SU-DHL-6 (cell line): ENCODE data around the gene ATPAF1.

Source experiments
- H2AFZ ChIP-seq: fragments of 200-600 bp; sonication (generic); 2 replicates; pipeline ENCODE4 v1.6.1; 2014; ENCODE audit warnings: low read depth, mild to moderate bottlenecking, moderate library complexity, mixed read lengths, antibody characterized with exemption, low read length; ENCODE audit not compliant: severe bottlenecking
- H3F3A ChIP-seq: fragments of 200-600 bp; shearing (Covaris generic); 2 replicates; pipeline ENCODE4 v1.6.0; 2016; ENCODE audit warnings: antibody characterized with exemption, mild to moderate bottlenecking; ENCODE audit not compliant: insufficient read depth
- H3K27ac ChIP-seq: fragments of 200-600 bp; sonication (generic); 2 replicates; pipeline ENCODE4 v1.5.1; 2016; ENCODE audit warnings: low read depth, mild to moderate bottlenecking, low read length, moderate library complexity, mixed read lengths
- H3K27me3 ChIP-seq: fragments of 200-600 bp; sonication (generic), shearing (Covaris generic); 2 replicates; pipeline ENCODE4 v1.6.0; 2014; ENCODE audit warnings: mild to moderate bottlenecking, low read length
- H3K36me3 ChIP-seq: fragments of 200-600 bp; sonication (generic); 2 replicates; pipeline ENCODE4 v1.6.1; 2014; ENCODE audit warnings: mild to moderate bottlenecking, low read length, mixed read lengths
- H3K4me2 ChIP-seq: fragments of 300-600, 200-600 bp; shearing (Covaris generic), sonication (generic); 2 replicates; pipeline ENCODE4 v1.6.0; 2014; ENCODE audit warnings: low read length, low read depth, mild to moderate bottlenecking; ENCODE audit not compliant: poor library complexity, severe bottlenecking
- H3K4me3 ChIP-seq: fragments of 200-600 bp; sonication (generic); 2 replicates; pipeline ENCODE4 v1.5.1; 2014; ENCODE audit warnings: antibody characterized with exemption, low read length, mild to moderate bottlenecking, mixed read lengths; ENCODE audit not compliant: insufficient read depth, poor library complexity, severe bottlenecking
- H3K79me2 ChIP-seq: fragments of 200-600 bp; sonication (generic); 2 replicates; pipeline ENCODE4 v1.6.1; 2014; ENCODE audit warnings: mild to moderate bottlenecking, low read length, moderate library complexity; ENCODE audit not compliant: insufficient read depth
- H3K9ac ChIP-seq: fragments of 200-600 bp; sonication (generic); 2 replicates; pipeline ENCODE4 v1.7.0; 2014; ENCODE audit warnings: mild to moderate bottlenecking, low read length
- H3K9me2 ChIP-seq: fragments of 200-600 bp; sonication (generic); replicated peaks from 2 replicates; pipeline ENCODE4 v1.6.1; 2014; ENCODE audit warnings: low read length; ENCODE audit not compliant: insufficient read depth
- H3K9me3 ChIP-seq: fragments of 200-600 bp; sonication (generic); 2 replicates; pipeline ENCODE4 v1.6.1; 2014; ENCODE audit warnings: low read length, mixed read lengths; ENCODE audit not compliant: insufficient read depth
- H4K20me1 ChIP-seq: fragments of 200-600 bp; sonication (generic); 2 replicates; pipeline ENCODE4 v1.6.1; 2014; ENCODE audit warnings: low read depth, mild to moderate bottlenecking, antibody characterized with exemption, low read length, moderate library complexity, mixed read lengths
- CTCF ChIP-seq: fragments of 200-600 bp; sonication (generic); IDR thresholded peaks from one replicate; pipeline ENCODE4 v1.5.1; 2017; ENCODE audit warnings: antibody characterized with exemption, mild to moderate bottlenecking, low read length, moderate library complexity; ENCODE audit not compliant: insufficient read depth, poor library complexity, severe bottlenecking
- EZH2phosphoT487 ChIP-seq: fragments of 200-600 bp; sonication (generic), shearing (Covaris generic); conservative IDR thresholded peaks from 2 replicates; pipeline ENCODE4 v1.6.1; 2018; ENCODE audit warnings: mild to moderate bottlenecking, antibody characterized with exemption, low read length, moderate library complexity, mixed read lengths

The ATPAF1 gene

DNA sequence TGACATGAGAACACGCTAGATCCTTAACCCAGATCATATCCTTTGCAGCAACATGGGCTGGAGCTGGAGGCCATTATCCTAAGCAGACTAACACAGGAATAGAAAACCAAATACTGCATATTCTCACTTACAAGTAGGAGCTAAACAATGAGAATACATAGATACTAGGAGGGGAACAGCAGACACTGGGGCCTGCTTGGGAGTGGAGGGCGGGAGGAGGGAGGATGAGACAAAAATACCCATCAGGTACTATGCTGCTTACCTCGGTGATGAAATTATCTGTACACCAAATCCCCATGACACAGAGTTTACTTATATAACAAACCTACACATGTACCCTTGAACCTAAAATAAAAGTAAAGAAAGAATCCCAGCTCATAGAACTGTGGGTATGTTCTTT lies 50.3 kb downstream of the ATPAF1 start:
- Histone ChIP-seq H3F3A (no peaks in the 10 kb centered on the region), H4K20me1 (no peaks in the 10 kb centered on the region), H3K79me2 (no peaks in the 10 kb centered on the region), H3K27ac (no peak overlapping the region), H3K9me2 (no peaks in the 10 kb centered on the region), H2AFZ (no peak overlapping the region), H3K4me2 (no peak overlapping the region), H3K9ac (no peak overlapping the region), H3K27me3 (no peaks in the 10 kb centered on the region), H3K4me3 (no peak overlapping the region), H3K36me3 (no peaks in the 10 kb centered on the region), H3K9me3 (no peaks in the 10 kb centered on the region)
- TF ChIP-seq CTCF (no peak), EZH2phosphoT487 (no peak)

DNA sequence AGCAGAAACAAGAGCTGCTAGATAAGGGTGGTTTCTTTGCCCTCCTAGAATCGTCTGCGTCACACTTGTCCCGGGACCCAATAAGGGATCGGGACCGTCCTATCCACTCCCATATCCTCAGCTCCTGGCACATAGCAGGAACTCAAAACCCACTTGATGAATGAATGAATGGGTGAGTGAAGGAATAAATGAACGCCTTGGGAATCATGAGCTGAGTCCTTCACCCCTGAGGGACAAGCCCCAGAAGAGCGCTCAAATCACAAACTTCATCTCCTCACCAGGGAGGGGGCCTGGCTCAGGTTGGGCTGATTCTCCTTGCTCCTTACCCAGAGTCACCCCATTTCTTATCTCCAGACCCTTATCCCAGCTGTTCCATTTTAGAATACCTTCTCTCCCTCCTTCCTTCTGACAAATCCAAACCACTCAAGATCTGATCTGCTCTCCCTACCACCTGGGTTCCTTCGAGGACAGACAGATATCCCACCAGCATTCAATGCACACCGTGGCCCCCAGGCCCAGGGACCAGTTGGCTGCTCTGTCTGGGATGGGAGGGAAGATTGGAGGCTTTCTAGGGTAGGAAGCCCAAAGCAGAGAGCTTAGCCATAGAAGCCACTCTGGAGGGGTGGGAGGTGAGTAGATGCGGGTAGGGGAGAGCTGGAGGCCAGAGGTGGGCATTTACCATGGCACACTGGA lies 50.9 kb downstream of the ATPAF1 start:
- no peaks in the 10 kb centered on the region for H3K36me3 ChIP-seq
- no peaks in the 10 kb centered on the region for H3K27me3 ChIP-seq
- no peaks in the 10 kb centered on the region for H4K20me1 ChIP-seq
- no peaks in the 10 kb centered on the region for H3K9me3 ChIP-seq
- H3K4me3 ChIP-seq: peak overlapping the region; percentile 71
- H3K4me2 ChIP-seq: peak overlapping the region; percentile 67
- H3K9me2 ChIP-seq: no peaks in the 10 kb centered on the region
- peak overlapping the region; percentile 61 for H3K9ac ChIP-seq
- TF ChIP-seq CTCF: no peak
- no peak for TF ChIP-seq EZH2phosphoT487
- H3F3A ChIP-seq: no peaks in the 10 kb centered on the region
- peak overlapping the region; percentile 95 for H2AFZ ChIP-seq
- H3K79me2 ChIP-seq: no peaks in the 10 kb centered on the region
- no peak overlapping the region for H3K27ac ChIP-seq

DNA sequence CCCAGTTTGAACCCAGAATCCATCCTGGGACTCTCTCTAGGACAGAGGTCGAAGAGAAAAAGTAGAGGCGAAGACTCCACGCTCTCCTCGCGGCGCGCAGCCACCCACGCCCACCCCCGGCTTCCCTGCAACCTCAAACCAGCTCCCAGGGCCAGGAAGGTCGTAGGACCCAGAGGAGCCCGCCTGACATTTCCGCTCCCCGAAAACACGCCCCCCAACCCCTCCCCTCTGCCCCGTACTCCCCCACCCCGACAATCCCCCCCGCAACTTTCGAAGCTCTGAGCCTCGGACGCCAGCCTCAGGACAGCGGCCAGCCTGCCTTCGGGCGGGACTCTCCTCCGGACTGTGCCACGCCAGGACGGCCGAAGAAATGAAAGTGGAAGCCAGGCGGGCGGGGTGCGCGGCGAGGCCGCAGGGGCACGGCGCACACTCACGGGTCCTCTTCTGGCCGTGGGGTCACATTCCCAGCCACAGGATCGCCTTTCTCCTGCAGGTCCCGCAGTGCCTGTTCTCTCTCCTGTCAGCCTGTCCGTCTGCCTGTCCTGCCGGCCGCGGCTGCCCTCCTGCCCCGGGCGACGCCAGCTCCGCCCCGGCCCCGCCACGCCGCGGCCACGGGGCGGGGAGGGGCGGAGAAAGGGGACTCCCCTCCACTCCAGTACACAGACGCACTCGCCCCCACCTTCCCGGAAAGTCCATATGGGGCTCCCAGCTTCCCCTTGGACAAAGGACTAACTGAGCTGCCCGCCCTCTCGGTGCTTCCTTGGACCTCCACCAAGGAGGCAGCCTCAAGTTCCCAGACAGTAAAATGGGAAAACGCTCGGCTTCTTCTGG lies 51.7 kb downstream of the ATPAF1 start, which contains the start of gene MOB3C:
TSS of gene MOB3C (minus strand) at position 535 of the 831 bp plus-strand sequence. CDS start 3,490 bp downstream, outside the sequence.
- no peaks in the 10 kb centered on the region for H3K9me2 ChIP-seq
- no peak within 1 kb of the TSS for H3K27ac ChIP-seq
- TF ChIP-seq EZH2phosphoT487: no peak
- no peak for TF ChIP-seq CTCF
- no peaks in the 10 kb centered on the region for H4K20me1 ChIP-seq
- H3K36me3 ChIP-seq: no peaks in the 10 kb centered on the region
- H3F3A ChIP-seq: no peaks in the 10 kb centered on the region
- H3K79me2 ChIP-seq: no peaks in the 10 kb centered on the region
- no peaks in the 10 kb centered on the region for H3K27me3 ChIP-seq
- peak within 1 kb of the TSS; percentile 61 for H3K9ac ChIP-seq
- H3K4me3 ChIP-seq: peak within 1 kb of the TSS; percentile 71
- no peaks in the 10 kb centered on the region for H3K9me3 ChIP-seq
- peak within 1 kb of the TSS; percentile 67 for H3K4me2 ChIP-seq
- peak within 1 kb of the TSS; percentile 95 for H2AFZ ChIP-seq
